Measurements from ENCODE around the gene SLC47A2.

DNA sequence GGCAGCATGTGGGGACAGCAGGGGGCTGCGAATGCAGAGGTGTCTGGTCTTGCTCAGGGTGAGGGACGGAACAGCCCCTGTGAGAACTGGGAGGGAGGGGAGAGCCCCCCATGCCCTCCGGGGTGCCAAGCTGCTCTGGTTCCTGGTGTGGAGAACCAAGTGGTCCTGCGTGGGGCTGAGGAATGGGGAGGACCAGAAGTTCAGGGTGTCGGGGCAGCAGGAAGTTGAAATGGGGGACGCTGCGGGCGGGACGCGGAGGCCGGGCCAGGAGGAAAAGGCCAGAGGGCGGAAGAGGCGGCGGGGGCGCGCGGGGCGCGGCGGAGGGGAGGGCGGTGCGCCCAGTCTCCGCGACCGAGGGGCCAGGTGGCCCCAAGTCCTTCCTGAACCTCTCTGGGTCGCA, 28.1 kb upstream of the SLC47A2 start:
- TF ChIP-seq ARNT (IDR thresholded peaks at IDR 0.05) (no peak), ZNF347 (CRISPR knock-in tag; IDR thresholded peaks at IDR 0.05; ENCODE audit: low read depth) (no peak), RBM14 (IDR thresholded peaks at IDR 0.05; ENCODE audit: borderline replicate concordance, insufficient read depth, low read depth, low read length) (no peak), GABPA (tag; conservative IDR thresholded peaks at IDR 0.05; ENCODE audit: low read depth) (no peak), MEIS2 (IDR thresholded peaks at IDR 0.05; ENCODE audit: partially characterized antibody) (no peak), RBFOX2 (IDR thresholded peaks at IDR 0.05; ENCODE audit: low read depth, low read length) (no peak), TARDBP (IDR thresholded peaks at IDR 0.05) (no peak), EGR1 (conservative IDR thresholded peaks at IDR 0.05) (no peak)
- TF ChIP-seq, protein P1, sequence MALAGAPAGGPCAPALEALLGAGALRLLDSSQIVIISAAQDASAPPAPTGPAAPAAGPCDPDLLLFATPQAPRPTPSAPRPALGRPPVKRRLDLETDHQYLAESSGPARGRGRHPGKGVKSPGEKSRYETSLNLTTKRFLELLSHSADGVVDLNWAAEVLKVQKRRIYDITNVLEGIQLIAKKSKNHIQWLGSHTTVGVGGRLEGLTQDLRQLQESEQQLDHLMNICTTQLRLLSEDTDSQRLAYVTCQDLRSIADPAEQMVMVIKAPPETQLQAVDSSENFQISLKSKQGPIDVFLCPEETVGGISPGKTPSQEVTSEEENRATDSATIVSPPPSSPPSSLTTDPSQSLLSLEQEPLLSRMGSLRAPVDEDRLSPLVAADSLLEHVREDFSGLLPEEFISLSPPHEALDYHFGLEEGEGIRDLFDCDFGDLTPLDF (CRISPR knock-in tag; IDR thresholded peaks at IDR 0.05), result no peak
- TF ChIP-seq, protein P2, sequence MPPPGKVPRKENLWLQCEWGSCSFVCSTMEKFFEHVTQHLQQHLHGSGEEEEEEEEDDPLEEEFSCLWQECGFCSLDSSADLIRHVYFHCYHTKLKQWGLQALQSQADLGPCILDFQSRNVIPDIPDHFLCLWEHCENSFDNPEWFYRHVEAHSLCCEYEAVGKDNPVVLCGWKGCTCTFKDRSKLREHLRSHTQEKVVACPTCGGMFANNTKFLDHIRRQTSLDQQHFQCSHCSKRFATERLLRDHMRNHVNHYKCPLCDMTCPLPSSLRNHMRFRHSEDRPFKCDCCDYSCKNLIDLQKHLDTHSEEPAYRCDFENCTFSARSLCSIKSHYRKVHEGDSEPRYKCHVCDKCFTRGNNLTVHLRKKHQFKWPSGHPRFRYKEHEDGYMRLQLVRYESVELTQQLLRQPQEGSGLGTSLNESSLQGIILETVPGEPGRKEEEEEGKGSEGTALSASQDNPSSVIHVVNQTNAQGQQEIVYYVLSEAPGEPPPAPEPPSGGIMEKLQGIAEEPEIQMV (tag; conservative IDR thresholded peaks at IDR 0.05; ENCODE audit: low read depth), result no peak
- TF ChIP-seq, protein P3, sequence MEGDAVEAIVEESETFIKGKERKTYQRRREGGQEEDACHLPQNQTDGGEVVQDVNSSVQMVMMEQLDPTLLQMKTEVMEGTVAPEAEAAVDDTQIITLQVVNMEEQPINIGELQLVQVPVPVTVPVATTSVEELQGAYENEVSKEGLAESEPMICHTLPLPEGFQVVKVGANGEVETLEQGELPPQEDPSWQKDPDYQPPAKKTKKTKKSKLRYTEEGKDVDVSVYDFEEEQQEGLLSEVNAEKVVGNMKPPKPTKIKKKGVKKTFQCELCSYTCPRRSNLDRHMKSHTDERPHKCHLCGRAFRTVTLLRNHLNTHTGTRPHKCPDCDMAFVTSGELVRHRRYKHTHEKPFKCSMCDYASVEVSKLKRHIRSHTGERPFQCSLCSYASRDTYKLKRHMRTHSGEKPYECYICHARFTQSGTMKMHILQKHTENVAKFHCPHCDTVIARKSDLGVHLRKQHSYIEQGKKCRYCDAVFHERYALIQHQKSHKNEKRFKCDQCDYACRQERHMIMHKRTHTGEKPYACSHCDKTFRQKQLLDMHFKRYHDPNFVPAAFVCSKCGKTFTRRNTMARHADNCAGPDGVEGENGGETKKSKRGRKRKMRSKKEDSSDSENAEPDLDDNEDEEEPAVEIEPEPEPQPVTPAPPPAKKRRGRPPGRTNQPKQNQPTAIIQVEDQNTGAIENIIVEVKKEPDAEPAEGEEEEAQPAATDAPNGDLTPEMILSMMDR (IDR thresholded peaks at IDR 0.05 in 2 of 3, conservative IDR thresholded peaks at IDR 0.05 in 1 of 3; ENCODE audit: insufficient read depth in 2 of 3, low read depth in 1 of 3, low read length in 3 of 3), result no peak
